GM21390 (cell line): ENCODE data around the gene LRAT.
A peak's percentile ranks its signal among the peaks of the same experiment; 100 is the strongest.
"Not testable (repeated sequence)": the region's sequence is repeated elsewhere in the genome, so short reads cannot be mapped to it uniquely, and the experiment has no call there.

Source experiments
- ATAC-seq: cut with Tn5 transposase; IDR thresholded peaks from one replicate; pipeline ENCODE4 v1.9.1; 2021; ENCODE audit not compliant: unreplicated experiment

LRAT gene

GRCh38 chr4:154743683-154744340, at the start of gene LRAT:
Gene LRAT (plus strand): TSS chr4:154744000. CDS start chr4:154744327, 327 bp downstream.
- ATAC-seq = no peak

GRCh38 chr4:154707877-154708276, 35.9 kb upstream of the LRAT start:
- no peak for ATAC-seq

GRCh38 chr4:154709550-154709949, 34.2 kb upstream of the LRAT start:
- ATAC-seq = no peak

DNA sequence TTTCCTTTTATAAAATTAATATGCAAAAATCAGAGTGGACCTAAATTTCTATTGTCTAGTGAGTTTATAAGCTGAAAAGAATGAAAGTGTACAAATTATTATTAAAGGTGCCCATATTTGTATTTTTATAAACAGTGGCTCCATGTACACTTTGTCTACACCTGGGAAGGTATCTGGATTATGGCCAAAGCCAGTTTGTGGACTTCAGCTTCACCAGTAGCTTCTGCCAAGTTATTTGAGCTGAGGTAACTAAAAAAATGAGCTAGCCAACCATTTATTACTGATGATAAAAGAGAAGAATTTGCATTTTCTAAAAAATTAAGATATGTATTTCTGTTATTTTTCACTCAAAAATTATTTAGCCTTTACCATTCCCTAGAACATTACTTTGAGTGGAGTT, 32.3 kb upstream of the LRAT start:
- no peak for ATAC-seq

DNA sequence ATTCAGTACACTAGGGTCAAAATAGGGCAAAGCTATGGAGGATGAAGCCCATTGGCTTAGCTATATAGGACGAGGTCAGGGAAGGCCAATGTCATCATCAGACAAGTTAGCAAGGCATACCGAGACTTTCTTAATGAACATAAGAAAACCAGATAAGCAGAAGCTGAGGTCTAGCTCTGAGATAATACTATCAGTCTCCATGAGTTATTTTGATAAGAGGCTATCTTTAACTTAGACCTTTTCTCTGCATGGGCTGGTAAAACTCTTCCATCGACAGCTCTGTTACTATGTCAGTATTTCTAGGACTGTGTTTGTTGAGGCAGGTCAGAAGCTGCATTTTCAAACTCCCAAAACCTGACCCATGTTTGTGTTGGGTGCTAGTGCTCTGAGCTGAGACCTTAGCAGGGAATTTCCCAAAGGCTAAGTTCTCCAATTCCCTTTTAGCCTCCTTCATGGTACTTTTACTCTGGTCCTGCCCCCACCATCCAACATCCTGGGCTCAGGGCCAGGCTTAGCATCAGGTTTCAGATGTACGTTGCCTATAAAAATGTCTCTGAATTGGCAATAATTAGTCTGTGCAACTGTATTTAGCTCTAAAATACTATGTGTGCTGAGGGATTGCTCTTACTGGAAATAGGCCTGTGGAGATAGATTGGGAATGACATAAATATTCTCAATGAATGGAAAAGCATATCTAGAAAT, 29.3 kb upstream of the LRAT start:
- ATAC-seq = no peak

DNA sequence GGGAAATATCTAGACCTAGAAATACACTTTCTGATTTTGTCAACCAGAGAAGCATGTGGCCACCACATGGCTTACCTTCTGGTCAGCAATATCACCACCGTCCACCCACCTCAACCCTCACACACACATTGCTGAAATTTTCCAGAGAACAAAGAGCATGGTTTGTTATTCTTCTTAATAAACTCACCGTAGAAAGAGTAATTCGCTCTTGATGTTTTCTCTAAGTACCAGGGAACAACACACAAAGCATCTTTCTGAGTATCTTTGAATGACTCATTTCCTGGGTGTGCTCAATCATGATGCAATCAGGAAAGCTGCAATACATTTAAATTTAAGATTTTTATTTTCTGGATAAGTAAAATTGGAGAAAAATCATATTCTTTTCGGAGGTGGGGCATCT, 24.7 kb upstream of the LRAT start:
- ATAC-seq = no peak

DNA sequence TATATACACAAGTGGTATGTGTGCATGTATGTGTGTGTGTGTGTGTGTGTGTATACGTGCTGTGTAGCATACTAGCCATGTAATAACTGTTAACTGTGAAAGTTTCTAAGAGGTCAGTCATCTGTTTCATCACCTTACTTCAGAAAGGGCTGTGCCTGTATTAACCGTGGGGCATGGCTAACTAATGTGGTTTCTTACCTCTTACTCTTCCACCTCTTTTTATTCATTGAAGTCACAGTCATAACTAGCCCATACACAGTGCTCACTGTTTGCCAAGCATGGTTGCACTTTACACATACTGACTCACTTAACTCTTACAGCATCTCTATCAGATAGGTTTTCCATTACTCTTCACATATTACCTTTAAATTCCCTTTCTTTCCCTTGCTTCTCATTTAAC, 23.7 kb upstream of the LRAT start:
- ATAC-seq = peak; percentile 87

DNA sequence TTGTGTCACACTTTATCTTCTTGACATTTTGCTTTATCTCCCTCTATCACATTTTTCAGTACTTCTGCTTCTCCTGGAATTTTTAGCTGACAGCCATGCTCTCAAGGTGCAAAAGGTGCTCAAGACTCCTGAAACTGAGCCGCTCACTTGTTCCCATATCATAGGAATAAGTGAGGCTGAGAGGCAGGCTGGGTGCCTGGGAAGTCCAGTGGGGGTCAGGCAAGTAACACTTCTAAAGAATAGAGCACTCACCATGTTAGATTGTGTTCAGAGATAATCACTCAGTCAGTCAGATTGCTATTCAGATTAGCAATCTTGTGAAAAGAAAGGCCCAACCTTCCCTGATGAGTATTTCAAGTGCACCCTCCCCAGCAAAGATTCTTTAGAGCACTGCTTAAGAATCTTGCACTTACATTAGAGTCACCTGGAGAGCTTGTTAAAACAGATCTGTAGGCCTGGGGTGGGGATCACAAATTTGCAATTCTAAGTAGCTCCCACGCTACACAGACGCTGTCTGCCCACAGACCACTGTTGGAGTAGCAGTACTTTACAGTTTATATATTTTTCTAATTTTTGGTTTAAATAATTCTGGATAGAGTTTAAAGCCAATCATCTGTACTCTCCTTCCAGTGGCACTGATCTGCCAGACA, 23.1 kb upstream of the LRAT start:
- no peak for ATAC-seq

- ATAC-seq = no peak
Measured at GRCh38 chr4:154722262-154722661, 21.5 kb upstream of the LRAT start.

GRCh38 chr4:154723601-154724000, 20.2 kb upstream of the LRAT start:
- ATAC-seq = not testable (repeated sequence)

- no peak for ATAC-seq
Measured at GRCh38 chr4:154727540-154727939, 16.3 kb upstream of the LRAT start.

DNA sequence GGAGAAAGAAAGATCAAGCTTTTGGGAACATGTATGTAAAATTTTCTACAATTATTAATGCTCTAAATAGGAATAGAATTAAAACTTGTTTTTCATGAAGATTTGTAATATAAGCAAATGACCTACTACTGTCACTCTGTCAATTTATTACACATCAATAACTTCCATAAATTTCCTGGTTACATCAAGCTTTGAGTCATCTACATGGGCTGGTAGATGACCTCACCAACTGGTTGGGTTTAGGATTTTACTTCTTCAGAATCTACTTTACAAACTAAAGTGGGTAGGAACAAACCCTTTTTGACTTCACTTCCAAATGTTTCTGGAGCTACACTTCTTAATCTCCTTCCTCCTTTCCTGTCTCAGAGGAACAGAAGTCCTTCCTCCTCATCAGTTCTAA, 12.0 kb upstream of the LRAT start:
- no peak for ATAC-seq

DNA sequence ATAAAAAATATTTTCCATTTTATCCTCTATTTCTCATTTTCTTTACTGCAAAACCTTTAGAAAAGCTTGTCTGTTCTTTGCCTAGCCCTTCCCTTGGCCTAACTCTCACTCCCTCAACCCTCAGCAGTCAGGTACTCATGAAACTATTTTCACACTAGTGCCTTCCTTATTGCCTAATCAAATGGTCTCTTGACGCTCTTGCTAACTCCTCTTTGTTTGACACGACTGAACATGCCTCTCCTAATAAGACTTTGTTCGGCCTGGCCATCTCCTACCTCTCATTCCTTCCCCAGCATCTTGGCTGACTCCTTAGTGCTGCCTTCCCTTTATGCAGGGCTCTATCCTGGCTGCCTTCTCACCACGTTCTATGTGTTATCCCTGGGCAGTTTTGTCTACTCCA, 11.1 kb upstream of the LRAT start:
- no peak for ATAC-seq

DNA sequence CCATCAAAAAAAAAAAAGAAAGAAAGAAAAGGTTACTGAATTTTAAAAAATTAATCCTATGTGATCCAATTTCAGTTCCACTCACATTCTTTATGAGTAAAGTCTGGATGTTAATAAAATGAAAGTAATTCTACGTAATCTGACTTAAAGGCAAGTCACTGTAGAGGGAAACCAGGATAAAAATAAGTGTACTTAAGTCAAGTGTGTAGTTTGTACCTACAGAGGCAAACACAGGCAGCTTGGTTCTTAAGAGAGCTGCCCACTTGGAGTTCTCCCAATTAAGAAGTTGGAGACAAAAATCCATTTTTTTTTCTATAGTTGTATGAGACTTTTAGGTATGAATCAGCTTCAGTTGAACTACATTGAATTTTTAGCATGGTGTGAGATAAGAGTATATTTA, 7.0 kb upstream of the LRAT start:
- ATAC-seq = no peak

GRCh38 chr4:154738426-154738825, 5.4 kb upstream of the LRAT start:
- no peak for ATAC-seq

DNA sequence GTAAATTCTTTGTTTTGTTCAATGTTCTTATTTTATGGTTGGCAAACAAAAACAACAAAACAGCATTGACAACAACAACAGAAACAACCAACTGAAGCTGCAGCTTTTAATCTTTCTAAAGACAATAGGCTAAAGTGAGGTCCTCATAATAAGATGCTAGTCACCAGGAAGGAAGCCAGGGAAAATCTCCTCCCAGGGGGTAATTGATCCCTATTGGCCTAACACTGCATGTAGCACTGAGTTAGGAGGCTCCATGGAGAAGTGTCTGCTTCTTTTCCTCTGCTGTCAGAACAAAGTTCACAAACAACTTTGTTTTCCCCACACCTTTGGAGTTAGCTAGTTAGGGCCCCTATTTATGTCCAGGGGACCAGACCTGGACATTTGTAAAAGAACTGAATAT, 4.7 kb upstream of the LRAT start:
- ATAC-seq = no peak

DNA sequence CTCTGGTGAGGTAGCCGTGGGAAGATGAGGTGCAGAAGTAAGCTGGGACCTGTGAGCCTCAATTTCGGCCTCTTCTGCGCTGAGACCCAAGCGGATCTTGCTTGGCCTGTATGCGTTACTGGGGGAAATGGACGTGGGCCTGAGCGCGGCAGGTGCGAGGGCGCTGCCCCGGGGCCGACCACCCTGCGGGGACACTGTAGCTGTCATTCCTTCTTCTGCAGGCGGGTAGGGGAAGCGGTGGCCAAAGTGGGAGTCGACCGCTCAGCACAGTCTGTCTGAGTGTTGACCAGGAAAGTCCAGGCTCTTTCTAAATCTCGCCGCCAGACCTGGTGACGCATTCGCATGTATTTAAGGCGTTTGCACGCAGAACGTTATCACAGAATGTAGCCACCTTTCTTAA, 3.3 kb upstream of the LRAT start:
- ATAC-seq = no peak

DNA sequence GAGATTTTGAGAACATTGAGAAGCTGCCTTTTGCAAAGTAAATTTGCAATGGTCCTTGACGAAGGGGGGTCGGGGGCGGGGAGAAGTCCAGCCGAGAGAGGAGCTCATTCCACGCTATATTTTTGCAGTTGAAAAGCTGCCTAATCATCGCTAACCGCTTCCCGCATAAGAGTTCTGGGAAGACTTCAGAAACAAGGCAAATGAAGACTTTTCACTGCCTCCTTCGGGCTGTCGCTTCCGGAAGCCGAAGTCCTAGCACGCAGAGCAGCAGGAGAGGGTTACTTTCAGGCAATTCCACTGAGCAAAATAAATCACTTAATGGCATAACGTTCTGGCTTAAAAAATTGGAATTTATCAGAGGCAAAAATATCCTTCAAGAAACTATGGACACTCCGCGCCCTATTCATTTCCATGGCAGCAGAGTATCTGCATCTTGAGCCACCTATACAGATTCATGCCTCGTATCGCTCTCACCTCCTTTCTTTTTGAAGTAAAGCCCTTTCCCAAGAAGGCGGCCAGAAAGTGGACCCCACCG, 2.6 kb upstream of the LRAT start:
- no peak for ATAC-seq

- no peak for ATAC-seq
Measured at GRCh38 chr4:154741922-154742850, 1.6 kb upstream of the LRAT start.

GRCh38 chr4:154744341-154744926, 634 bp downstream of the LRAT start:
- no peak for ATAC-seq

DNA sequence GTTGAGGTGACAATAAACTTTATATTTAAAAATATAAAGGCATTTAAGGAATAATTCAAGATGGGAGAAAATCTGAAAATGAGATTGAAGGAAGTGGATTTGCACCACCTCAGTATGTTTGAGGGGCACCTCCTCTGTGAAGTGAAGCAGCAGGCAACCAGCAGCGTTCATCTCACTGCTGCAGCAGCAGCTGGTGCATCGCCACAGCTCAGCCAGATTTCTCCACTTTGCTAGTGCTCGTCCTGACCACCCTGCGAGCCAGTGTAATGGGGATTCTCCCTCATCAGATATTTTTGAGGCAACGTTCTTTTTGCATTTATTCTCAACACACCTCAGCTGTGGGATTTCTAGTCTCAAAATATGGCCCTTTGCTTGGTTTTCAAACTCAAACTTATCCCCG, 13.9 kb downstream of the LRAT start:
- ATAC-seq = no peak
